ENCODE results near the gene PPFIA2. TPM values are rescaled to one million over a fixed set of nuclear protein-coding genes. Genes with fewer than 3 reads are reported as not detected.

Gene PPFIA2
- total RNA-seq, 6 experiments from 2014 or later: 0.12 to 1.2 (median 0.56) TPM; not detected in 2

GRCh38 chr12:81224626-81225025 is 534.5 kb downstream of the PPFIA2 start:
- no peak for DNase-seq
- Histone ChIP-seq H3K27me3 (no peaks in the 10 kb centered on the region), H3K36me3 (no peaks in the 10 kb centered on the region), H3K9me3 (no peaks in the 10 kb centered on the region), H3K27ac (no peak overlapping the region), H3K4me1 (no peaks in the 10 kb centered on the region), H3K4me3 (no peak overlapping the region)
- 98% methylated on average over 4 of the region's 6 CpGs for WGBS (ENCODE audit: insufficient coverage, low coverage, low lambda C conversion rate, missing lambda C conversion rate)
- TF ChIP-seq, protein P1, sequence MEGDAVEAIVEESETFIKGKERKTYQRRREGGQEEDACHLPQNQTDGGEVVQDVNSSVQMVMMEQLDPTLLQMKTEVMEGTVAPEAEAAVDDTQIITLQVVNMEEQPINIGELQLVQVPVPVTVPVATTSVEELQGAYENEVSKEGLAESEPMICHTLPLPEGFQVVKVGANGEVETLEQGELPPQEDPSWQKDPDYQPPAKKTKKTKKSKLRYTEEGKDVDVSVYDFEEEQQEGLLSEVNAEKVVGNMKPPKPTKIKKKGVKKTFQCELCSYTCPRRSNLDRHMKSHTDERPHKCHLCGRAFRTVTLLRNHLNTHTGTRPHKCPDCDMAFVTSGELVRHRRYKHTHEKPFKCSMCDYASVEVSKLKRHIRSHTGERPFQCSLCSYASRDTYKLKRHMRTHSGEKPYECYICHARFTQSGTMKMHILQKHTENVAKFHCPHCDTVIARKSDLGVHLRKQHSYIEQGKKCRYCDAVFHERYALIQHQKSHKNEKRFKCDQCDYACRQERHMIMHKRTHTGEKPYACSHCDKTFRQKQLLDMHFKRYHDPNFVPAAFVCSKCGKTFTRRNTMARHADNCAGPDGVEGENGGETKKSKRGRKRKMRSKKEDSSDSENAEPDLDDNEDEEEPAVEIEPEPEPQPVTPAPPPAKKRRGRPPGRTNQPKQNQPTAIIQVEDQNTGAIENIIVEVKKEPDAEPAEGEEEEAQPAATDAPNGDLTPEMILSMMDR (IDR thresholded peaks at IDR 0.05): no peak
- TF ChIP-seq POLR2A (IDR thresholded peaks at IDR 0.05): no peak
- ATAC-seq: no peak
- intact Hi-C loops (cut with DNase I): no loop called here

DNA sequence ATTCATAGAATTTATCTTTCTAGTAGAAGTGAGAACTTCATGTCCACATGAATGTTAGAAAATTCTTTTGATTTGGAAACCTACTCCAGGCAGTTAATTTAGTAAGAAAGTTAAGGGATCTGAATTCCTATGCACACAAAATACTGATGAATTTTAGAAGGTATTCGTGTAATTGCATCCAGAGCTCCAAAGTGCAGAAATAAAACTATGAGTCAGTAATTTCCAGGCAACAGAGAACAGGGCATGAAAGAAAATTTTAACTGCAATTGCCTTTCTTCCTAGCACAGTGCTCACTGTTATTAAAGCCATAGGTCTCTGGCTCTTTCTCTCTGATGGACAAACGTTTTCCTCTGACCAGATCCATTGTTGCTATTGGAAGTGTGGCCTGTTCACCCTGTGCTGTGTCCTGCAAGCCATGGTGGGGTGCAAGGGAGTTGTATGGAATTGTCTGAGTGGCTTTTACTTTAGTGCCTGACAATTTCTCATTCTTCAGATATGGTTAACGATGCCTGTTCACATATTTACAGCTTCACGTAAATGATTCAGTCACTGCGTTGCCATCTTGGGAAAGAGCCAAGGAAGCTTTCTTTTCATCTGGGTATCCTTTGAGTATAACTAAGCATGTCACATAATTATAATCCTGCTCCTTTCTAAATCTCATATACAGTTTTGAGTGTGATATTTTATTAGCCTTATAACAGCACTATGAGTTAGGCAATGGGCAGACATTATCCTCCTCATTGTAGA is 536.1 kb downstream of the PPFIA2 start:
- DNase-seq: no peak
- TF ChIP-seq, protein P1 (IDR thresholded peaks at IDR 0.05): no peak
- no peak for TF ChIP-seq POLR2A (IDR thresholded peaks at IDR 0.05)
- H3K27ac ChIP-seq: no peak overlapping the region
- H3K27me3 ChIP-seq: no peaks in the 10 kb centered on the region
- no peaks in the 10 kb centered on the region for H3K4me1 ChIP-seq
- no peaks in the 10 kb centered on the region for H3K9me3 ChIP-seq
- no peaks in the 10 kb centered on the region for H3K36me3 ChIP-seq
- 60% methylated on average over 5 of the region's 5 CpGs for WGBS (ENCODE audit: insufficient coverage, low coverage, low lambda C conversion rate, missing lambda C conversion rate)
- intact Hi-C loops (cut with DNase I): no loop called here
- no peak for ATAC-seq
- no peak overlapping the region for H3K4me3 ChIP-seq

- 44% methylated on average over 1 of the region's 1 CpG for WGBS (ENCODE audit: insufficient coverage, low coverage, low lambda C conversion rate, missing lambda C conversion rate)
- Histone ChIP-seq H3K4me1 (no peaks in the 10 kb centered on the region), H3K27ac (no peak overlapping the region), H3K4me3 (no peak overlapping the region), H3K36me3 (no peaks in the 10 kb centered on the region), H3K27me3 (no peaks in the 10 kb centered on the region), H3K9me3 (no peaks in the 10 kb centered on the region)
- DNase-seq (no peak), ATAC-seq (no peak)
- intact Hi-C loops (cut with DNase I): no loop called here
- TF ChIP-seq POLR2A (IDR thresholded peaks at IDR 0.05): no peak
- TF ChIP-seq, protein P1 (IDR thresholded peaks at IDR 0.05): no peak
Observed at GRCh38 chr12:81221681-81222080, 537.5 kb downstream of the PPFIA2 start.

GRCh38 chr12:81216739-81217138 is 542.4 kb downstream of the PPFIA2 start:
- Histone ChIP-seq H3K4me3 (no peak overlapping the region), H3K27ac (no peak overlapping the region), H3K36me3 (no peaks in the 10 kb centered on the region), H3K4me1 (no peaks in the 10 kb centered on the region), H3K9me3 (no peaks in the 10 kb centered on the region), H3K27me3 (no peaks in the 10 kb centered on the region)
- DNase-seq (no peak), ATAC-seq (no peak)
- no peak for TF ChIP-seq POLR2A (IDR thresholded peaks at IDR 0.05)
- TF ChIP-seq, protein P1 (IDR thresholded peaks at IDR 0.05): no peak
- 92% methylated on average over 3 of the region's 3 CpGs for WGBS (ENCODE audit: insufficient coverage, low coverage, low lambda C conversion rate, missing lambda C conversion rate)
- intact Hi-C loops (cut with DNase I): no loop called here
